AML-193 (cell line): ENCODE results near the gene SLC44A1.

Source experiments
- DNase-seq, 2 experiments: peaks; one replicate each; lab custom pipeline; 2025; lab: John Stamatoyannopoulos, UW

Gene SLC44A1

DNA sequence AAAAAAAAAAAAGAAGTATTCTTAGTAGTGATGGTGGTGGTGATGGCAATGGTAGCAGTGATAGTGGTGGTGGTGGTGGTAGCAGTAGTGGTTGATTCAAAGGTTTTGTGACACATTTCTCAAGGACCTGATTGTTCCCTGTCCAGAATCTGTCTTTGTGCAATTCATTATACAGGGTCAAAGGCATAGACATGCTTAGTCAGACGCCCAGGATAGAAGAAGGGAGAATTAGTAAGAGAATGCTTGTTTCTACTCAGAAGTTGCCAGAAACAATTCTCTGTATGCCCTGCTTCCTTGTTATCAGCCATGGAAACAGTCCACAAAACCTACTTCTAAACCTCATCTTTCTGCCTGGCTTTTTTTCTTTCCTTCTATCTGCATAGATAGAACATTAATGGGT, 89.4 kb downstream of the SLC44A1 start:
- no peak for DNase-seq

DNA sequence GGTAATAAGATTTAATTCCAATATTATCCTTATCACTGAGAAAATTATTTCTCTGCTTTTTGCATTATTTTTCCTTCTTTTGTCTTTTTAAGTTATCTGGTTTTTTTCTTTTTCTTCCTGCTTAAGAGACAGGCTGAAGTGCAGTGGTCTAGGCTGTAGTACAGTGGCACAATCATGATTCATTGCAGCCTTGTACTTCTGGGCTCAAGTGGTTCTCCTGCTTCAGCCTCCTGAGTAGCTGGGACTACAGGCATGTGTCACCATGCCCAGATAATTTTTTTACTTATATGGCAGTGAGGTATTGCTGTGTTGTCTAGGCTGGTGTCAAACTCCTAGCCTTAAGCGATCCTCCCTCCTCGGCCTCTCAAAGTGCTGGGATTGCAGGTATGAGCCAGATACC, 93.9 kb downstream of the SLC44A1 start:
- DNase-seq: no peak

- no peak for DNase-seq
These were observed 95.4 kb downstream of the SLC44A1 start for GRCh38 chr9:105339849-105340248.

GRCh38 chr9:105341434-105342146, 97.1 kb downstream of the SLC44A1 start:
- no peak for DNase-seq

DNA sequence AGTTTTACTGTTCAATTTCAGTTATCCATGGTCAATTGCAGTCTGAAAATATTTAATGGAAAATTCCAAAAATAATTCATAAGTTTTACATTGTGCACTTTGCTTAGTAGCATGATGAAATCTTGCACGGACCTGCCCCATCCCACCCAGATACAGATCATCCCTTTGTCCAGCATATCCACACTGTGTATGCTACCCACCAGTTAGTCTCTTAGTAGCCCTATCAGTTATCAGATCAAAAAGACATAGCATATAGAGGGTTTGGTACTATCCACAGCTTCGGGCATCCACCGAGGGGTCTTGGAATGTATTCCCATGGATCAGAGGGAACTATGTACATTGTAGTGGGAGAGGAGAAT, 97.7 kb downstream of the SLC44A1 start:
- DNase-seq: no peak

DNA sequence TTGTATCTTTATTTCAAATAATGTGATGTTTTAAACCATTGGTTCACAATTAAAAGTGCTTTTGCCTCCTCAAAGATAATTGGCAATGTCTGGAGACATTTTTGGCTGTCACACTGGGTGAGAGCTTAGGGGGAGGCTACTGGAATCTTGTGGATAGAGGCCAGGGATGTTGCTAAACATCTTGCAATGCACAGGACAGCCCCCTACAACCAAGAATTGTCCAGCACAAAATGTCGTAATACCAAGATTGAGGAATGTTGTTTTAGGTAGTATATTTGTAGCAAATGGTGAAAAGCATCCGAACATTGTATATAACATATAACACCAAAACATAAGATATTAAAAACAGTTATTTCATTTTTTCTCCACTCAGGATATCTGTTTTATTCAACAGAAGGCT, 99.8 kb downstream of the SLC44A1 start:
- no peak for DNase-seq

GRCh38 chr9:105345626-105346025, 101.2 kb downstream of the SLC44A1 start:
- DNase-seq: no peak

GRCh38 chr9:105346273-105346672, 101.8 kb downstream of the SLC44A1 start:
- no peak for DNase-seq

- no peak for DNase-seq
These were observed 110.0 kb downstream of the SLC44A1 start for GRCh38 chr9:105354448-105354847.

DNA sequence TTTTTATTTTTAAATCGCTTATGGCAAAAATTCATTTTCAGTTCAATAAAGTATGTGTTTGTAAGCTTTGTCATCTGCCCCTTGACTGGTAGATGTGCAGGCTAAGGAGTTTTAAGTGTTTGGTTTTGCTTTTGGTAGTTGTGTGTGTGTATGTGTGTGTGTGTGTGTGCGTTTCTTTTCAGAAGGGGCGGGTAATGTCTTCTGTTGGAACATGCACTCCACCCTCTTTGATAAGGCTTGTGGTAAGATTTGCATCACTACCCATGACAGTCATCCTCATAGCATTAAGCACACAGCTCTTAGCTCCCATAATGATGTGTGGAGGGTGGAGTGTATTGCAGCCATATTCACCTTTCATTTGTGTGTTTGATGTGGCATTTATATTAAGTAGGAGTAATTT, 111.3 kb downstream of the SLC44A1 start:
- no peak for DNase-seq

GRCh38 chr9:105357937-105358336, 113.5 kb downstream of the SLC44A1 start:
- no peak for DNase-seq

- no peak for DNase-seq
These were observed 115.4 kb downstream of the SLC44A1 start for GRCh38 chr9:105359892-105360291.

GRCh38 chr9:105360344-105360743, 115.9 kb downstream of the SLC44A1 start:
- DNase-seq: no peak

GRCh38 chr9:105361873-105362272, 117.4 kb downstream of the SLC44A1 start:
- no peak for DNase-seq

DNA sequence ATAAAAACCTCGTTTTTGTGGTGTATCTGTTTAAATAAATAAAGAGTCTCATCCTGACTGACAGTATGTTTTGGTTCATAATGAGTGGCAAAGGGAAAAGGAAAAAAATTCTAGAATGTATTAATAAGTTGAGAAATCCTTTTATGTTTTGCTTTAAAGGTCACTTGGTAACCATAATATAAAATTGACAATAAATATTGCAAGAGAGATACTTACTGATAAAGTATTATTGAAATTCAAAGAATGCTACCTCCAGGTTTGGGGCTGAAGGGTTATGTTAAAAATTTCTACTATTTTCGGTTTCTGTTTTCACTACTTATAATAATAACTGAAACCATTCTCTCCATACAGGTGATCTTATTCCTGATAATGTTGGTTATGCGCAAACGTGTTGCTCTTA, 118.0 kb downstream of the SLC44A1 start:
- DNase-seq: no peak

DNA sequence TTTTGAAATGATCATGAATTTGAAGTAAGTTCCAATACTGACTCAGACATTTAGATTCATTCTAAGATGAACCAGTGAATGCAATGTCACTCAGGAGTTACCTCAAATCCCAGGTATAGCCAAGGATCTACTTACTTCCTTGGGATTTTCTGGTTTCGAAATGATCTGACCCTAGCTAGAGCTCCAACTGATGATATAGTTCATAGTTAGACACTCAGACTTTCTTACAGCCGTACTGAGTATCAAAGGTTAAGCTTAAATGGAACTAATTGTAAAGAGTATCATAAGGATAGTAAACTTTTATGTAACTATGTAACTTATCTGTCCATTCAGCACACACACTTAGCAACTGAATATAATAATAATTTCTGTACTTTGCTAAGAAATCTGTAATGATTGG, 119.4 kb downstream of the SLC44A1 start:
- no peak for DNase-seq

DNA sequence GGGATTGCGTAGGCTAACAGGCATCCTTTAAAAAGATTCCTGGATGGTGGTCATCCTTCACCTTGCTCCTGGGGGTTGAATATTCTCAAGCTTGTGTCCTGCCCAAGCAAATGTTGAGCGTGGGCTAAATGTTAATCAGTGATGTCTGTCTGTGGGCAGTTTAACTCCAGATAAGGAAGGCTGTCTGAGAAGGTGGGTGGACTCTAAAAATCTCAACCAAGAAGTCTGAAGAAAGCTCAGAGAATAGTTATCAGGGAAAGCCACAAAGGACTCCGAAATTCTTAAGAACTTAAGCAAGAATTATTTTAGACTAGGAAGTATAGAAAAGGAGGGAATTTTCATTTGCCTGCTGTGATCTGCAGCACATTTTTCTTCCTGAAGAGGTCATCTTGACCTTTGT, 125.5 kb downstream of the SLC44A1 start:
- DNase-seq: no peak

GRCh38 chr9:105373723-105374122, 129.3 kb downstream of the SLC44A1 start:
- DNase-seq: no peak

DNA sequence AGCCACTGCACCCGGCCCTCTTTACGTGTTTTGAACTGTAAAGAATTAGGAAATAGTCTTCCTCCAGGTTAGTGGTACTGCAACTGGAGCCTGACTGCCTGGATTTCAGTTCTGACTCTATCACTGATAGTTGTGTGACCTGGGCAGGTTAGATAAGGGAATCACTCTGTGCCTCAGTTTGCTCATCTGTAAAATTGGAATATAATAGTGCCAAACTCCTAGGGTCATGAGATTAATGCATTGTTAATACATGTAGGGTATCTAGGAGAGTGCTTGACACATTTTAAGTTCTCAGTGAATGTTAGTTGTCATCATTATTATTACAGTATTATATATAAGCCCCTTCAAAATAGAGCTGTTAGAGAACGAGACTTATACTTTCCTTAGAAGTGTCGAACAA, 130.9 kb downstream of the SLC44A1 start:
- no peak for DNase-seq

GRCh38 chr9:105376893-105377292, 132.4 kb downstream of the SLC44A1 start:
- no peak for DNase-seq

DNA sequence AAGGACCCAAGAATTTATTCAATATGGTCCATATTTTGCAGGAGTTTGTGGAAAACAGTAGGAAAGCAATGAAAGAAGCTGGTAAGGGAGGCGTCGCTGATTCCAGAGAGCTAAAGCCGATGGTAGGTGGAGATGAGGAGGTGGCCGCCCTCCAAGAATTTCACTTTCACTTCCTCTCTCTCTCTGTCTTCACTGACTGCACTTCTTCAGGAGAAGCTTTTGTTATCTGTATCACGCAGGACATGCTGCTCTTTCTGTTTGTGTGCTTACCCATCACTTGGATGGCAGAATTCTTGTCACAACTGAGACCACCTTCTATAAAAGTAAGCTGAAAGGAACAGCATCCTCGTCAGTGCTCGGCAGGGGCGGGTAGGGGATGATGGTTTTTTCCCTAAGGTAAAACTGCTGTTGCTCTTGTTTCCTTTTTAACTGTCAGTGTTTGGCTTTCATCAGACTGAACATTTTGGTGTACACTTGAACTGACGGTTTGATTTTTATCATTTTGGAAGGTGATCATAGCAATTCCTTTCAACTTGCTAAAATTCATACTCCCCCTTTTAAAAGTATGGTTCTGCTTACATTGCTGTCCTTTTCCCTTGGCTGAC, 141.0 kb downstream of the SLC44A1 start:
- DNase-seq: peak; percentile 45 to 71

GRCh38 chr9:105389796-105390195, 145.3 kb downstream of the SLC44A1 start:
- no peak for DNase-seq

GRCh38 chr9:105390871-105391270, 146.4 kb downstream of the SLC44A1 start:
- no peak for DNase-seq

DNA sequence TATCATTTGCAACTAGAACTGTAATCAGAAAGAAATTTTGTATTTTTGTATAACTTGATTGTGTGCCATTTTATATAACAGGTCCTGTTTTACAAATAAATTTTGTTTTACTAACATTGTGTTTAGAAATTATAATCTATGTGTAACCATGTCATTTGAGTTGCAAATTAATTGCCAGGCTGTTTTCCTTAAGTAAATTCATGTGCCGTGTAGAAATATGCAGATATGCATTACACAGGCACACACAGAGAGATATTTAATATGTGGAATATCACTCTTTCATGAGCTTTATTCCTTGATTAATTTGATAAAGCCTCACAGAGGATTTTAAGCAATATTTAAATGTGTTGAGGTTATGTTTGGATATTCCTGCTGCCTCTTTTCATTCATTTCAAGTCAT, 146.8 kb downstream of the SLC44A1 start:
- no peak for DNase-seq
